GM12891 (cell line): Measurements from ENCODE around the gene SLC1A2.
A peak's percentile ranks its signal among the peaks of the same experiment; 100 is the strongest.

Experiments used
- POLR2A ChIP-seq: IDR thresholded peaks from 2 replicates; pipeline ENCODE4 v1.6.1; 2011; ENCODE audit warnings: low read depth, low read length, control low read depth
- POLR2AphosphoS5 ChIP-seq: IDR thresholded peaks from 2 replicates; pipeline ENCODE4 v1.6.1; 2011; ENCODE audit warnings: low read depth, low read length, control low read depth
- SPI1 ChIP-seq: IDR thresholded peaks from 2 replicates; pipeline ENCODE4 v1.6.1; 2011; ENCODE audit warnings: low read depth, low read length, control low read depth
- TAF1 ChIP-seq: IDR thresholded peaks from 2 replicates; pipeline ENCODE4 v1.6.1; 2011; ENCODE audit warnings: low read depth, low read length, control low read depth

GRCh38 chr11:35355102-35355749, 64.1 kb downstream of the SLC1A2 start:
- TF ChIP-seq POLR2A = no peak
- no peak for TF ChIP-seq TAF1
- no peak for TF ChIP-seq POLR2AphosphoS5
- peak; percentile 31 for TF ChIP-seq SPI1
